ENCODE data around the gene MKKS.

The MKKS gene

GRCh38 chr20:10370091-10370887 is 63.7 kb downstream of the MKKS start:
- DNase-seq (ENCODE audit: low read depth): no peak
- H3K4me3 ChIP-seq (ENCODE audit: low read length): no peak overlapping the region
- no peak for TF ChIP-seq CTCF (conservative IDR thresholded peaks at IDR 0.05; ENCODE audit: low read depth, low read length)

- peak; percentile 73 for DNase-seq (ENCODE audit: low read depth)
Measured at GRCh38 chr20:10369723-10370090, 64.3 kb downstream of the MKKS start.

GRCh38 chr20:10368702-10369041 is 65.3 kb downstream of the MKKS start:
- DNase-seq (ENCODE audit: low read depth): no peak
- no peak for TF ChIP-seq CTCF (conservative IDR thresholded peaks at IDR 0.05; ENCODE audit: low read depth, low read length)

More at GRCh38 chr20:10369723-10370090, 64.3 kb downstream of the MKKS start:
- no peak overlapping the region for H3K4me3 ChIP-seq (ENCODE audit: low read length)
- no peak for TF ChIP-seq CTCF (conservative IDR thresholded peaks at IDR 0.05; ENCODE audit: low read depth, low read length)

GRCh38 chr20:10367943-10368701 is 65.9 kb downstream of the MKKS start:
- no peak for TF ChIP-seq CTCF (conservative IDR thresholded peaks at IDR 0.05; ENCODE audit: low read depth, low read length)
- no peak for DNase-seq (ENCODE audit: low read depth)
- H3K4me3 ChIP-seq (ENCODE audit: low read length): no peak overlapping the region

More at GRCh38 chr20:10368702-10369041, 65.3 kb downstream of the MKKS start:
- H3K4me3 ChIP-seq (ENCODE audit: low read length): no peak overlapping the region

GRCh38 chr20:10367693-10367942 is 66.4 kb downstream of the MKKS start:
- no peak for DNase-seq (ENCODE audit: low read depth)
- no peak for TF ChIP-seq CTCF (conservative IDR thresholded peaks at IDR 0.05; ENCODE audit: low read depth, low read length)
- no peak overlapping the region for H3K4me3 ChIP-seq (ENCODE audit: low read length)

GRCh38 chr20:10366898-10367692 is 66.9 kb downstream of the MKKS start:
- no peak for TF ChIP-seq CTCF (conservative IDR thresholded peaks at IDR 0.05; ENCODE audit: low read depth, low read length)
- no peak for DNase-seq (ENCODE audit: low read depth)
- no peak overlapping the region for H3K4me3 ChIP-seq (ENCODE audit: low read length)

All from retinal pigment epithelial cell (primary cell).